ENCODE results near the gene SERPIND1. TPM values are rescaled to one million over a fixed set of nuclear protein-coding genes. Genes with fewer than 3 reads are reported as not detected.

SERPIND1 gene
- total and polyA plus RNA-seq, 10 of the 15 experiments (the other 5 are each of a cell fraction or from before 2014, with no cell fraction given), result 0.08 to 0.85 (median 0.38) TPM; not detected in 1

- H3K36me3 ChIP-seq (ENCODE audit: control insufficient read depth in 2 of 2, insufficient read depth in 2 of 2, low read length in 1 of 2), result peaks cover 4% of the 10 kb centered on the region in 2 experiments
- intact Hi-C loops (cut with micrococcal nuclease; ENCODE audit: unreplicated experiment), result no loop called here
- RAD21 ChIA-PET (ENCODE audit: unreplicated experiment), result no interaction called here
- H3K4me1 ChIP-seq (ENCODE audit: control insufficient read depth, insufficient read depth, low read length), result no peaks in the 10 kb centered on the region
- no peak overlapping the region for H3K4me3 ChIP-seq
- POLR2A ChIA-PET, result no interaction called here
- FAIRE-seq (no peak), ATAC-seq (no peak), DNase-seq (ENCODE audit: low read depth, low spot score) (no peak)
- 98% methylated on average over 12 of the region's 12 CpGs for WGBS (ENCODE audit: insufficient coverage, insufficient replicate concordance, low lambda C conversion rate, missing lambda C conversion rate)
- H3K4me2 ChIP-seq (ENCODE audit: control insufficient read depth, insufficient read depth), result no peak overlapping the region
- CTCF ChIA-PET, result interaction anchor here (0.6 kb wide), 1 partner anchor 254 kb away, joined by 3 read pairs; no protein-coding TSS in a partner anchor
- no peaks in the 10 kb centered on the region for H3K79me2 ChIP-seq (ENCODE audit: control insufficient read depth, insufficient read depth, low read length)
- H3K9ac ChIP-seq (ENCODE audit: control insufficient read depth, insufficient read depth, low read length), result no peak overlapping the region
- TF ChIP-seq PML (IDR thresholded peaks at IDR 0.05; ENCODE audit: low read length) (no peak), TCF7 (IDR thresholded peaks at IDR 0.05; ENCODE audit: borderline replicate concordance) (no peak), JUND (IDR thresholded peaks at IDR 0.05; ENCODE audit: low read depth, low read length) (no peak), NR2C2 (IDR thresholded peaks at IDR 0.05; ENCODE audit: borderline replicate concordance, control insufficient read depth, insufficient read length, low read depth) (no peak), RB1 (IDR thresholded peaks at IDR 0.05; ENCODE audit: borderline replicate concordance) (no peak), CEBPZ (IDR thresholded peaks at IDR 0.05; ENCODE audit: low read depth, low read length) (no peak), MLLT1 (IDR thresholded peaks at IDR 0.05) (no peak)
- no peak overlapping the region for H3K27ac ChIP-seq (ENCODE audit: control insufficient read depth, insufficient read depth)
- no TSS peak for BruUV-seq (replicated peaks)
- in situ Hi-C loops (cut with MboI), result no loop called here
- H3K27me3 ChIP-seq (replicated peaks in 1 of 2; ENCODE audit: control insufficient read depth in 2 of 2, insufficient read depth in 2 of 2, low read length in 1 of 2), result no peaks in the 10 kb centered on the region
- no peaks in the 10 kb centered on the region for H4K20me1 ChIP-seq (ENCODE audit: control insufficient read depth, insufficient read depth)
- H2AFZ ChIP-seq (ENCODE audit: control insufficient read depth, low read depth, low read length), result no peak overlapping the region
- SMC1A ChIA-PET (ENCODE audit: uncharacterized antibody, unreplicated experiment), result no interaction called here
- no peaks in the 10 kb centered on the region; the same call in 2 of the 3 replicates for H3K9me3 ChIP-seq (replicated peaks; ENCODE audit: control insufficient read depth, insufficient read depth, low read length)
Measured at GRCh38 chr22:20738394-20739089, 35.4 kb upstream of the SERPIND1 start.

Data from GM12878 (cell line).